PC-9 (cell line): ENCODE data around the gene IL1R2. TPM values are rescaled to one million over a fixed set of nuclear protein-coding genes. Genes with fewer than 3 reads are reported as not detected.

Experiments
- BruUV-seq: library from RNA; stranded (reverse); fragments of 400-500 nt; replicated peaks from 2 replicates; lab custom pipeline; 2021; lab: Mats Ljungman, UMichigan
- CTCF ChIA-PET: fragments of 300-600 bp; sonication (Branson Sonifier 250); formaldehyde crosslinking; loops from one replicate; lab custom pipeline; 2022; ENCODE audit warnings: antibody characterized with exemption; lab: Charles Lee
- POLR2A ChIA-PET: fragments of 300-600 bp; sonication (Branson Sonifier 250); formaldehyde crosslinking; loops from one replicate; lab custom pipeline; 2022; ENCODE audit warnings: antibody characterized with exemption; ENCODE audit not compliant: unreplicated experiment; lab: Charles Lee
- DNase-seq, 2 experiments: peaks; one replicate each; pipeline versions ENCODE4 v3.0.0 to v3.0.0-alpha.2; 2015 to 2022; ENCODE audit warnings: mixed read lengths in 1 of 2
- H2AFZ ChIP-seq: fragments of 200-600 bp; sonication (generic); 2 replicates; pipeline ENCODE4 v1.8.1; 2017; ENCODE audit warnings: antibody characterized with exemption
- H3F3A ChIP-seq: fragments of 200-600 bp; sonication (generic); 2 replicates; pipeline ENCODE4 v1.8.1; 2017; ENCODE audit warnings: antibody characterized with exemption, mild to moderate bottlenecking, low read depth; ENCODE audit not compliant: insufficient read depth
- H3K27ac ChIP-seq: fragments of 200-600 bp; sonication (generic); 2 replicates; pipeline ENCODE4 v1.6.1; 2016; ENCODE audit warnings: mixed run types
- H3K27me3 ChIP-seq: fragments of 200-600 bp; sonication (generic); 2 replicates; pipeline ENCODE4 v1.6.1; 2016; ENCODE audit warnings: low read depth, mixed run types; ENCODE audit not compliant: insufficient read depth
- H3K36me3 ChIP-seq: fragments of 200-600 bp; sonication (generic); 2 replicates; pipeline ENCODE4 v1.6.1; 2016; ENCODE audit warnings: low read depth, mixed run types
- H3K4me1 ChIP-seq: fragments of 200-600 bp; sonication (generic); replicated peaks from 2 replicates; pipeline ENCODE4 v1.6.1; 2016; ENCODE audit warnings: mixed run types; ENCODE audit not compliant: insufficient read depth
- H3K4me2 ChIP-seq: fragments of 200-600 bp; sonication (generic); 2 replicates; pipeline ENCODE4 v1.6.1; 2017; ENCODE audit warnings: mixed run types
- H3K4me3 ChIP-seq: fragments of 200-600 bp; sonication (generic); 2 replicates; pipeline ENCODE4 v1.6.1; 2016; ENCODE audit warnings: mixed run types
- H3K79me2 ChIP-seq: fragments of 200-600 bp; sonication (generic); 2 replicates; pipeline ENCODE4 v1.6.1; 2017; ENCODE audit warnings: low read depth, mixed run types
- H3K9me2 ChIP-seq: fragments of 200-600 bp; sonication (generic); 2 replicates; pipeline ENCODE4 v1.8.1; 2017; ENCODE audit warnings: mild to moderate bottlenecking; ENCODE audit not compliant: insufficient read depth
- H3K9me3 ChIP-seq: fragments of 200-600 bp; sonication (generic); 2 replicates; pipeline ENCODE4 v1.8.1; 2016; ENCODE audit warnings: low read depth; ENCODE audit not compliant: insufficient read depth
- H4K20me1 ChIP-seq: fragments of 200-600 bp; sonication (generic); 2 replicates; pipeline ENCODE4 v1.8.1; 2017; ENCODE audit not compliant: insufficient read depth
- EZH2 ChIP-seq: fragments of 200-600 bp; sonication (generic); IDR thresholded peaks from 2 replicates; pipeline ENCODE4 v1.8.0; 2017; ENCODE audit warnings: antibody characterized with exemption, low read depth
- intact Hi-C: fragments of 100-400 bp; cut with micrococcal nuclease; formaldehyde crosslinking; loops from one replicate; pipeline ENCODE4 v1.10.0; 2022; ENCODE audit not compliant: unreplicated experiment
- total RNA-seq: library from RNA; stranded (reverse); gene quantifications from 2 replicates; pipeline ENCODE4 v1.2.3, GENCODE V29; 2021
- TF ChIP-seq, protein P1 (sequence below): fragments of 200-600 bp; sonication (generic); conservative IDR thresholded peaks from 2 replicates; pipeline ENCODE4 v1.6.1; 2017; ENCODE audit warnings: mixed run types, antibody characterized with exemption, mild to moderate bottlenecking, moderate library complexity

The IL1R2 gene
- total RNA-seq, 1 experiment from 2014 or later = 3.8 TPM

DNA sequence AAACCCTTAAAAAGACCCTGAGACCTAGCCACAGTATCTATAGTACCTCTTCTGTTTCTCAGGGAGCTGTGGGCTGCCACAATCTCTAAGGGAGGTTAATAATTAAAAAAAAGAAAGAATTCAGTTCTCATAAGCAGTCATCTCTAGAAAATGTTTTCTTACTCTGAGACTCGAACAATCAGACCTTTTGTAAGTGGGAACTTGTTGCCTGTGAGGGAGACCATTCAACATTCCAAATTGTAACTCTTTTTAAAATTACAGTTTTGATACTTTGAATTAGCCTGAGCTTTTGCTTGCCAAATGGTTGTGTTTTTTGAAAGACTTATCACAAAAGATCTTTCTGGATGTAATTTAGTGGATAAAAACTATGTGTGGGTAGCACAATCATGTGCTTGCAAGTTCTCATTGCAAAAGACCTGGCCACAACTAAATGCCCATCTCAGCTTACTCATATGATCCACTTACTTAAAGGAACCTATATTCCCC lies 33.3 kb downstream of the IL1R2 start:
- Histone ChIP-seq H3K4me1 (0 out of 2 replicates have a peak, but pooled peaks cover 4% of the 10 kb centered on the region), H3K9me2 (no peaks in the 10 kb centered on the region), H3K9me3 (0 out of 2 replicates have a peak, but pooled peaks cover 4% of the 10 kb centered on the region), H3F3A (no peaks in the 10 kb centered on the region), H3K27ac (no peak overlapping the region), H3K27me3 (no peaks in the 10 kb centered on the region), H3K79me2 (no peaks in the 10 kb centered on the region), H3K36me3 (no peaks in the 10 kb centered on the region), H2AFZ (no peak overlapping the region), H3K4me3 (no peak overlapping the region), H3K4me2 (no peak overlapping the region), H4K20me1 (no peaks in the 10 kb centered on the region)
- no peak for DNase-seq
- no TSS peak for BruUV-seq
- POLR2A ChIA-PET = no interaction called here
- intact Hi-C loops = no loop called here
- TF ChIP-seq, protein P1, sequence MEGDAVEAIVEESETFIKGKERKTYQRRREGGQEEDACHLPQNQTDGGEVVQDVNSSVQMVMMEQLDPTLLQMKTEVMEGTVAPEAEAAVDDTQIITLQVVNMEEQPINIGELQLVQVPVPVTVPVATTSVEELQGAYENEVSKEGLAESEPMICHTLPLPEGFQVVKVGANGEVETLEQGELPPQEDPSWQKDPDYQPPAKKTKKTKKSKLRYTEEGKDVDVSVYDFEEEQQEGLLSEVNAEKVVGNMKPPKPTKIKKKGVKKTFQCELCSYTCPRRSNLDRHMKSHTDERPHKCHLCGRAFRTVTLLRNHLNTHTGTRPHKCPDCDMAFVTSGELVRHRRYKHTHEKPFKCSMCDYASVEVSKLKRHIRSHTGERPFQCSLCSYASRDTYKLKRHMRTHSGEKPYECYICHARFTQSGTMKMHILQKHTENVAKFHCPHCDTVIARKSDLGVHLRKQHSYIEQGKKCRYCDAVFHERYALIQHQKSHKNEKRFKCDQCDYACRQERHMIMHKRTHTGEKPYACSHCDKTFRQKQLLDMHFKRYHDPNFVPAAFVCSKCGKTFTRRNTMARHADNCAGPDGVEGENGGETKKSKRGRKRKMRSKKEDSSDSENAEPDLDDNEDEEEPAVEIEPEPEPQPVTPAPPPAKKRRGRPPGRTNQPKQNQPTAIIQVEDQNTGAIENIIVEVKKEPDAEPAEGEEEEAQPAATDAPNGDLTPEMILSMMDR = no peak
- TF ChIP-seq EZH2 = no peak
- CTCF ChIA-PET = no interaction called here

DNA sequence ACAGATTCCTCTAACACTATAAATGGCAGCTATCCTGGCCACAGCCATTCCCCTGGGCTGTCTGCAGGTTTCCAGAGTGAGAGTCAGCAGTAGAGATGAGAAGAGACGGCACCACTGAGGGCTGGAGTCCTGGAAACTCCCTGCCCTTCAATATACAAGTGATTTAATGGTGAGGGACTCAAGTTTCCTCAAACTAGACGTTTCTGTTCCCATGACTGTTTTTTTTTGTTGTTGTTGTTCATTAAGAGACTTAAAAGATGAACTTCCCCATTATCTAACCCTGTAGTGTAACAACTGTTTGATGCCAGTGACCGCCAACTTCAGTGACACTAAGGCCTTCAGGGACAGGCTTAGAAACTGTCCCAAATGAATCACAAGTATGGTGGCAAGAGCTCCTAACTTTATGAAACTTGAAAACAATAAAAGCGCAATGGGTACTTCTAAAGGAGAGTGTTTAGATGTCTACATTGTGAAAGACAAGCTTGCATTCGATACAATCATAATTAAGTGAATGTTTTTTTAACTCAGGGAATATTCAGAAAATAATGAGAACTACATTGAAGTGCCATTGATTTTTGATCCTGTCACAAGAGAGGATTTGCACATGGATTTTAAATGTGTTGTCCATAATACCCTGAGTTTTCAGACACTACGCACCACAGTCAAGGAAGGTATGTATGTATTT lies 34.0 kb downstream of the IL1R2 start:
- H3K27ac ChIP-seq = no peak overlapping the region
- intact Hi-C loops = no loop called here
- H3K9me2 ChIP-seq = no peaks in the 10 kb centered on the region
- no peaks in the 10 kb centered on the region for H3F3A ChIP-seq
- no peak overlapping the region for H3K4me3 ChIP-seq
- ChIA-PET CTCF (no interaction called here), POLR2A (no interaction called here)
- no peaks in the 10 kb centered on the region for H3K27me3 ChIP-seq
- DNase-seq = no peak
- H4K20me1 ChIP-seq = no peaks in the 10 kb centered on the region
- H2AFZ ChIP-seq = no peak overlapping the region
- 0 out of 2 replicates have a peak, but pooled peaks cover 4% of the 10 kb centered on the region for H3K9me3 ChIP-seq
- H3K79me2 ChIP-seq = no peaks in the 10 kb centered on the region
- no peaks in the 10 kb centered on the region for H3K4me1 ChIP-seq
- TF ChIP-seq, protein P1 = no peak
- TF ChIP-seq EZH2 = no peak
- BruUV-seq = no TSS peak
- no peak overlapping the region for H3K4me2 ChIP-seq
- H3K36me3 ChIP-seq = no peaks in the 10 kb centered on the region

DNA sequence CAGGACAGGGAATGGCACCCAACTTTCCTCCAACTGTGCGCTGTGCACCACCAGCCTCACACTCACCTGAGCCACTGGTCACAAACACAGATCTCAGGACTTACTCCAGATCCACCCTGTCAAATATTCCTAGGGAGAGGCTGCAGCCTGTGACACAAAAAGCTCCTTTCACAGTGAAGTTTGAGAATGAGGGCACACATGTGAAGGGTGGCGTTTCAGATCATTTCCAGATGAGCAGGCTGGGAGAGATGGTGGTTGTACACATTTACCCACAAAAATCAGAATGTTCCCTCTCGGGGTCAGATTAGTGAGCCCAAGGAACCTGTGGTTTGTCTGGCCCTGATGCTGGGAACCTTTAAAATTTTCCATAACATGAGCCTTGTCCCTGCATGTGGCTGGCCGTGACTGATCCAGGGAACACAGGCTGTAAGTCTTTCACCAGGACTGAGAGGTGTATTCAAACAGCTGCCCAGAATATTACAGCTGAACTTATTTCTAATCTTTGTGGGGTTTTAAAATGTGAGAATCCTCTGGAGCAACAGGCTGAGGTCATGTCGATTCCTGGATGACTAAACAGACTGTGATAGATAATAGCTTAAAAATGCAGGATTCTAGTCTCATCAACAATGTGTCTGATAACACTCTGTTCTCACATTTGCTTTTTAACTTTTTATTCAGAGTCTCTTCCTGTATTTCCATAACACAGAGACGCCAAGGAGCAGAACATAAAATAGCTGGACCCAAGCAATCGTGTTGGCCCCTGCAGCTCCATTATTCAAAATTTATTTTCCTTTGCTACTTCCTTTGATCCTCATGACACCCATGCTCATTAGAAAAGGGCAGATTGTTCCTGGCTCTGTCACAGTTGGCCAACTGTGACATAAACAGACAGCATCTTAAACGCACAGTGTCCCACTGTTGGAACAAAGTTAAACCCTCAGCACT lies 35.5 kb downstream of the IL1R2 start:
- no peak overlapping the region for H2AFZ ChIP-seq
- DNase-seq = no peak
- H3K27ac ChIP-seq = no peak overlapping the region
- H3F3A ChIP-seq = no peaks in the 10 kb centered on the region
- intact Hi-C loops = no loop called here
- CTCF ChIA-PET = no interaction called here
- no peak for TF ChIP-seq EZH2
- TF ChIP-seq, protein P1 = no peak
- no peaks in the 10 kb centered on the region for H3K79me2 ChIP-seq
- H3K4me2 ChIP-seq = no peak overlapping the region
- H3K4me3 ChIP-seq = no peak overlapping the region
- BruUV-seq = no TSS peak
- no peaks in the 10 kb centered on the region for H3K9me2 ChIP-seq
- H3K9me3 ChIP-seq = 0 out of 2 replicates have a peak, but pooled peaks cover 4% of the 10 kb centered on the region
- no peaks in the 10 kb centered on the region for H3K27me3 ChIP-seq
- H3K36me3 ChIP-seq = no peaks in the 10 kb centered on the region
- H3K4me1 ChIP-seq = 0 out of 2 replicates have a peak, but pooled peaks cover 3% of the 10 kb centered on the region
- no peaks in the 10 kb centered on the region for H4K20me1 ChIP-seq
- POLR2A ChIA-PET = interaction anchor here (0.6 kb wide), 1 partner anchor 43 kb away, joined by 14 read pairs; no protein-coding TSS in a partner anchor
